Mesendoderm (in vitro differentiated cells): ENCODE measurements around the gene KCNK2.
A peak's percentile ranks its signal among the peaks of the same experiment; 100 is the strongest.

Source experiments
- DNase-seq: peaks from one replicate; pipeline ENCODE4 v3.0.0; 2013
- H2AK5ac ChIP-seq: 2 replicates; pipeline ENCODE4 v1.6.1; 2013; ENCODE audit warnings: low read length, inconsistent platforms
- H2BK120ac ChIP-seq: 2 replicates; pipeline ENCODE4 v1.6.1; 2013; ENCODE audit warnings: low read depth, mild to moderate bottlenecking, low read length, moderate library complexity, mixed read lengths
- H2BK15ac ChIP-seq: replicated peaks from 2 replicates; pipeline ENCODE4 v1.6.1; 2013; ENCODE audit warnings: low read depth, mild to moderate bottlenecking, moderate library complexity
- H2BK5ac ChIP-seq: 2 replicates; pipeline ENCODE4 v1.6.1; 2013; ENCODE audit warnings: low read length, inconsistent platforms
- H3K18ac ChIP-seq: 2 replicates; pipeline ENCODE4 v1.6.1; 2013; ENCODE audit warnings: mild to moderate bottlenecking, low read length, mixed read lengths
- H3K23ac ChIP-seq: one replicate; pipeline ENCODE4 v1.6.1; 2013; ENCODE audit warnings: low read length
- H3K27ac ChIP-seq: 2 replicates; pipeline ENCODE4 v1.5.1; 2013; ENCODE audit warnings: low read depth, mild to moderate bottlenecking, inconsistent platforms, low read length, moderate library complexity
- H3K27me3 ChIP-seq: 2 replicates; pipeline ENCODE4 v1.6.1; 2013; ENCODE audit warnings: low read length, control low read depth, mild to moderate bottlenecking, inconsistent platforms; ENCODE audit not compliant: insufficient read depth, poor library complexity
- H3K36me3 ChIP-seq: 2 replicates; pipeline ENCODE4 v1.6.1; 2013; ENCODE audit warnings: low read length, inconsistent platforms; ENCODE audit not compliant: control insufficient read depth, insufficient read depth
- H3K4ac ChIP-seq: one replicate; pipeline ENCODE4 v1.6.1; 2013; ENCODE audit warnings: low read depth, mild to moderate bottlenecking, low read length, moderate library complexity
- H3K4me1 ChIP-seq: 2 replicates; pipeline ENCODE4 v1.6.1; 2013; ENCODE audit warnings: low read depth, low read length, inconsistent platforms; ENCODE audit not compliant: control insufficient read depth
- H3K4me2 ChIP-seq: 2 replicates; pipeline ENCODE4 v1.6.1; 2013; ENCODE audit warnings: low read length
- H3K4me3 ChIP-seq: 2 replicates; pipeline ENCODE4 v1.5.1; 2013; ENCODE audit warnings: mild to moderate bottlenecking, low read length
- H3K56ac ChIP-seq: one replicate; pipeline ENCODE4 v1.6.1; 2013; ENCODE audit warnings: low read length
- H3K79me1 ChIP-seq: 2 replicates; pipeline ENCODE4 v1.6.1; 2013; ENCODE audit warnings: low read length, inconsistent platforms
- H3K79me2 ChIP-seq: 2 replicates; pipeline ENCODE4 v1.6.1; 2013; ENCODE audit warnings: mild to moderate bottlenecking, low read length; ENCODE audit not compliant: control insufficient read depth, insufficient read depth
- H3K9ac ChIP-seq: 2 replicates; pipeline ENCODE4 v1.6.1; 2013; ENCODE audit warnings: low read length, inconsistent platforms
- H4K5ac ChIP-seq: one replicate; pipeline ENCODE4 v1.6.1; 2013; ENCODE audit warnings: low read length
- H4K8ac ChIP-seq: one replicate; pipeline ENCODE4 v1.6.1; 2013; ENCODE audit warnings: low read depth, mild to moderate bottlenecking, control low read depth, low read length, moderate library complexity
- WGBS: extraction: QIAGEN DNeasy Blood & Tissue Kit; methylation state at CpG from one replicate; pipeline ENCODE4 v1.1.7; 2013; ENCODE audit warnings: low lambda C conversion rate, missing lambda C conversion rate; ENCODE audit not compliant: insufficient coverage; ENCODE audit errors: extremely low coverage; 5-methylcytosine and 5-hydroxymethylcytosine counted together

KCNK2 gene

GRCh38 chr1:215146240-215146975, 63.9 kb downstream of the KCNK2 start:
- 100% methylated on average over 1 of the region's 8 CpGs for WGBS

GRCh38 chr1:215147024-215147423, 64.5 kb downstream of the KCNK2 start:
- WGBS = no CpG with 5 or more reads among the region's 3 CpGs
- no peak overlapping the region for H3K9ac ChIP-seq

More at GRCh38 chr1:215146240-215146975, 63.9 kb downstream of the KCNK2 start:
- no peaks in the 10 kb centered on the region for H3K36me3 ChIP-seq
- H3K4me2 ChIP-seq = no peak overlapping the region
- no peak overlapping the region for H3K4me3 ChIP-seq
- peak; percentile 28 for DNase-seq
- H3K27ac ChIP-seq = no peak overlapping the region
- H3K23ac ChIP-seq = no peak overlapping the region
- no peaks in the 10 kb centered on the region for H3K79me1 ChIP-seq
- H3K79me2 ChIP-seq = no peaks in the 10 kb centered on the region
- H3K27me3 ChIP-seq = no peaks in the 10 kb centered on the region
- H3K4ac ChIP-seq = no peak overlapping the region
- H3K9ac ChIP-seq = no peak overlapping the region
- no peak overlapping the region for H3K56ac ChIP-seq
- no peak overlapping the region for H2BK15ac ChIP-seq
- no peak overlapping the region for H2BK120ac ChIP-seq
- H3K4me1 ChIP-seq = no peaks in the 10 kb centered on the region
- H4K5ac ChIP-seq = no peak overlapping the region
- H2BK5ac ChIP-seq = no peak overlapping the region
- H3K18ac ChIP-seq = no peak overlapping the region
- H4K8ac ChIP-seq = no peak overlapping the region
- no peak overlapping the region for H2AK5ac ChIP-seq

DNA sequence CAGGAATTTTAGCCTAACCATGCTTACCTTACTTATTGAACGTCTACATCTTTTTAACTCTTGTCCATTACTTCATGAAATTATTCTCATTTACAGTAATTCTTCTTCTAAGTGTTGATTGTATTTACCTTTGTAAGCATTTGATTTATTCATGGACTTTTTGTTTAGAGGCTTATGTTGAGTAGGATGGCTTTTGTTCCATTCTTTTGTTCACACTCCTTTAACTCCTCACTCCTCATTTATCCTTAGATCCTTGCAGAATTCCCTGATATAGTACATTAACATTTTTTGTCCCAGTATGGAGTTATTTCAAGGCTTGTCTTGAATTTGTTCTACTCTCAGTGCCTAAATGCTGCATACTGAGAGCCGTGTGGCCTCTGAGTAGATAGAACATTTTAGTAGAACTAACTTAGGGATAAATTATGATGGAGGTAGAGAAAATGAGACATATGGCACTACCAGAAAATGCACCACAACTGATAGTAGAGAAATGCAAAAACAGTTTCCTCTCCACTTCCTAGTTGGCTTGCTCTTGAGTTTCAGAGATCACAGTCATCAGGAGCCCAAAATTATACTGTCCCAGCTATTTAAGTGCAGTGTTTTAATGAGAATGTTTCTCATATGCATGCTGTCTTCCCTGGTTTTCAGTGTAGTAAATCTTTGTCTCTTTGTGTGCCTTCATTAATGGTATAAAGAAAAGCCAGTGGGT, 69.5 kb downstream of the KCNK2 start:
- Histone ChIP-seq H4K5ac (no peak overlapping the region), H3K4me1 (no peaks in the 10 kb centered on the region), H3K4me2 (no peak overlapping the region), H3K9ac (no peak overlapping the region), H3K4me3 (no peak overlapping the region), H3K18ac (no peak overlapping the region), H3K79me2 (no peaks in the 10 kb centered on the region), H2BK5ac (no peak overlapping the region), H4K8ac (no peak overlapping the region), H3K36me3 (no peaks in the 10 kb centered on the region), H3K79me1 (no peaks in the 10 kb centered on the region), H3K4ac (no peak overlapping the region), H3K23ac (no peak overlapping the region), H2BK15ac (no peak overlapping the region), H3K56ac (no peak overlapping the region), H2BK120ac (no peak overlapping the region), H3K27me3 (no peaks in the 10 kb centered on the region), H2AK5ac (no peak overlapping the region), H3K27ac (no peak overlapping the region)
- DNase-seq = no peak
- WGBS = no CpG with 5 or more reads among the region's 2 CpGs

More at GRCh38 chr1:215147024-215147423, 64.5 kb downstream of the KCNK2 start:
- Histone ChIP-seq H4K5ac (no peak overlapping the region), H4K8ac (no peak overlapping the region), H3K27ac (no peak overlapping the region), H3K4ac (no peak overlapping the region), H2BK120ac (no peak overlapping the region), H2BK5ac (no peak overlapping the region), H3K23ac (no peak overlapping the region), H3K79me2 (no peaks in the 10 kb centered on the region), H3K27me3 (no peaks in the 10 kb centered on the region), H2AK5ac (no peak overlapping the region), H2BK15ac (no peak overlapping the region), H3K79me1 (no peaks in the 10 kb centered on the region), H3K4me2 (no peak overlapping the region), H3K36me3 (no peaks in the 10 kb centered on the region), H3K18ac (no peak overlapping the region), H3K56ac (no peak overlapping the region), H3K4me3 (no peak overlapping the region), H3K4me1 (no peaks in the 10 kb centered on the region)
- DNase-seq = no peak

GRCh38 chr1:215156232-215156631, 73.7 kb downstream of the KCNK2 start:
- WGBS = no CpG with 5 or more reads among the region's 1 CpG
- H3K79me1 ChIP-seq = no peaks in the 10 kb centered on the region
- H3K9ac ChIP-seq = no peak overlapping the region
- H3K18ac ChIP-seq = no peak overlapping the region
- no peak overlapping the region for H2AK5ac ChIP-seq
- no peak overlapping the region for H2BK15ac ChIP-seq
- DNase-seq = no peak
- H3K27ac ChIP-seq = no peak overlapping the region
- H3K36me3 ChIP-seq = no peaks in the 10 kb centered on the region
- H4K8ac ChIP-seq = no peak overlapping the region
- H4K5ac ChIP-seq = no peak overlapping the region
- no peak overlapping the region for H2BK5ac ChIP-seq
- no peak overlapping the region for H2BK120ac ChIP-seq
- H3K56ac ChIP-seq = no peak overlapping the region
- H3K4me2 ChIP-seq = no peak overlapping the region
- no peaks in the 10 kb centered on the region for H3K27me3 ChIP-seq
- H3K4me1 ChIP-seq = no peaks in the 10 kb centered on the region
- H3K79me2 ChIP-seq = no peaks in the 10 kb centered on the region
- H3K4me3 ChIP-seq = no peak overlapping the region
- H3K23ac ChIP-seq = no peak overlapping the region
- no peak overlapping the region for H3K4ac ChIP-seq

GRCh38 chr1:215160351-215160750, 77.8 kb downstream of the KCNK2 start:
- H2BK120ac ChIP-seq = no peak overlapping the region
- no peak overlapping the region for H3K4me2 ChIP-seq
- H3K18ac ChIP-seq = no peak overlapping the region
- no peak overlapping the region for H3K23ac ChIP-seq
- H3K4me3 ChIP-seq = no peak overlapping the region
- no peak for DNase-seq
- no peaks in the 10 kb centered on the region for H3K79me1 ChIP-seq
- no peaks in the 10 kb centered on the region for H3K27me3 ChIP-seq
- no peak overlapping the region for H3K27ac ChIP-seq
- no peak overlapping the region for H4K8ac ChIP-seq
- no peak overlapping the region for H2BK5ac ChIP-seq
- no peak overlapping the region for H3K9ac ChIP-seq
- H3K4me1 ChIP-seq = no peaks in the 10 kb centered on the region
- H2BK15ac ChIP-seq = no peak overlapping the region
- WGBS = no CpG with 5 or more reads among the region's 1 CpG
- H2AK5ac ChIP-seq = no peak overlapping the region
- H3K56ac ChIP-seq = no peak overlapping the region
- no peak overlapping the region for H3K4ac ChIP-seq
- no peaks in the 10 kb centered on the region for H3K79me2 ChIP-seq
- H3K36me3 ChIP-seq = no peaks in the 10 kb centered on the region
- no peak overlapping the region for H4K5ac ChIP-seq
